Suprapubic skin (tissue), 4 donors: ENCODE results near the gene RBM19. TPM values are rescaled to one million over a fixed set of nuclear protein-coding genes. Genes with fewer than 3 reads are reported as not detected.

Experiments
- DNase-seq, 2 donors: peaks; one replicate each; pipeline ENCODE4 v3.0.0-alpha.2; 2019; ENCODE audit warnings: low spot score in 2 of 2
- H3K27ac ChIP-seq: fragments of 200-600 bp; sonication (generic); one replicate; pipeline ENCODE4 v1.5.1; 2019
- H3K27me3 ChIP-seq: fragments of 200-600 bp; sonication (generic); one replicate; pipeline ENCODE4 v1.5.1; 2019
- H3K36me3 ChIP-seq: fragments of 200-600 bp; sonication (generic); one replicate; pipeline ENCODE4 v1.5.1; 2019
- H3K4me1 ChIP-seq: fragments of 200-600 bp; sonication (generic); one replicate; pipeline ENCODE4 v1.5.1; 2019
- H3K4me3 ChIP-seq: fragments of 200-600 bp; sonication (generic); one replicate; pipeline ENCODE4 v1.5.1; 2019; ENCODE audit warnings: mild to moderate bottlenecking
- H3K9me3 ChIP-seq: fragments of 200-600 bp; sonication (generic); one replicate; pipeline ENCODE4 v1.5.1; 2019
- EP300 ChIP-seq: sonication (generic); formaldehyde crosslinking; IDR thresholded peaks from one replicate; pipeline ENCODE4 v1.6.1; 2017; ENCODE audit warnings: antibody characterized with exemption
- POLR2A ChIP-seq, 2 donors: fragments of 450-650 bp; IDR thresholded peaks; one replicate each; pipeline ENCODE4 v1.6.1; 2017; ENCODE audit warnings: antibody characterized with exemption in 2 of 2, mild to moderate bottlenecking in 2 of 2, moderate library complexity in 2 of 2
- POLR2AphosphoS5 ChIP-seq, 3 donors: sonication (generic); formaldehyde crosslinking; IDR thresholded peaks; one replicate each; pipeline ENCODE4 v1.6.1; 2017; ENCODE audit warnings: antibody characterized with exemption in 3 of 3
- WGBS: methylation state at CpG from one replicate; pipeline ENCODE4 v1.1.5; 2018; 5-methylcytosine and 5-hydroxymethylcytosine counted together
- total RNA-seq, 4 donors: library from RNA; depleted of rRNA; stranded (reverse); fragments of >200 nt; gene quantifications; one replicate each; pipeline ENCODE4 v1.1.0, GENCODE V29; 2016
- TF ChIP-seq, protein P1 (sequence below), 2 donors: fragments of 200-600 bp in 1 of 2; fragments of 450-650 bp in 1 of 2; sonication (generic) in 1 of 2; IDR thresholded peaks; one replicate each; pipeline ENCODE4 v1.5.1; 2016 to 2019; ENCODE audit warnings: antibody characterized with exemption in 2 of 2, mild to moderate bottlenecking in 1 of 2, moderate library complexity in 1 of 2

Gene RBM19
- total RNA-seq, 4 donors from 2014 or later = 26.8 to 51.4 (median 28.2) TPM

DNA sequence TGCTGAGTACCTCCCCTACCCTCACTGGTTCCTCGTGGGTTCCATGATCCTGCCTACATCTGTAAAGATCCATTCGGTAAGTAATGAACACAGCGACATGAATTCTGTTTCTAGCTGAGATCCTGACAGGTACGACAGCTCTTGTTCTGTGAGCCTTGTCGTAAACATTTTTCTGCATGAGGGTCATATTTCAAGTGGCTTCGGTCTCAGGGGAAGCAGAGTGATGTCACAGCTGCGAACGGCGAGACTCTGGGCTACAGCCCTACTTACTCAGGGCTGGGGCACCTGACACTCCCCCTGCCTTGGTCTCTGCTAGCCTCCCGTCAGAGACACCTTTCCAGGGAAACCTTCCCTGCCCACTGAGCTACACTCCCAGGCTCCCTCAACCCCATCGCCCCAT, 85.8 kb downstream of the RBM19 start:
- H3K9me3 ChIP-seq = no peaks in the 10 kb centered on the region
- DNase-seq = no peak
- WGBS = 86% methylated on average over 11 of the region's 11 CpGs
- H3K36me3 ChIP-seq = peaks cover 5% of the 10 kb centered on the region
- no peak overlapping the region for H3K4me3 ChIP-seq
- no peaks in the 10 kb centered on the region for H3K4me1 ChIP-seq
- H3K27me3 ChIP-seq = no peaks in the 10 kb centered on the region
- H3K27ac ChIP-seq = no peak overlapping the region
- no peak for TF ChIP-seq EP300
- TF ChIP-seq POLR2AphosphoS5 (IDR thresholded peaks at IDR 0.05) = no peak
- TF ChIP-seq, protein P1, sequence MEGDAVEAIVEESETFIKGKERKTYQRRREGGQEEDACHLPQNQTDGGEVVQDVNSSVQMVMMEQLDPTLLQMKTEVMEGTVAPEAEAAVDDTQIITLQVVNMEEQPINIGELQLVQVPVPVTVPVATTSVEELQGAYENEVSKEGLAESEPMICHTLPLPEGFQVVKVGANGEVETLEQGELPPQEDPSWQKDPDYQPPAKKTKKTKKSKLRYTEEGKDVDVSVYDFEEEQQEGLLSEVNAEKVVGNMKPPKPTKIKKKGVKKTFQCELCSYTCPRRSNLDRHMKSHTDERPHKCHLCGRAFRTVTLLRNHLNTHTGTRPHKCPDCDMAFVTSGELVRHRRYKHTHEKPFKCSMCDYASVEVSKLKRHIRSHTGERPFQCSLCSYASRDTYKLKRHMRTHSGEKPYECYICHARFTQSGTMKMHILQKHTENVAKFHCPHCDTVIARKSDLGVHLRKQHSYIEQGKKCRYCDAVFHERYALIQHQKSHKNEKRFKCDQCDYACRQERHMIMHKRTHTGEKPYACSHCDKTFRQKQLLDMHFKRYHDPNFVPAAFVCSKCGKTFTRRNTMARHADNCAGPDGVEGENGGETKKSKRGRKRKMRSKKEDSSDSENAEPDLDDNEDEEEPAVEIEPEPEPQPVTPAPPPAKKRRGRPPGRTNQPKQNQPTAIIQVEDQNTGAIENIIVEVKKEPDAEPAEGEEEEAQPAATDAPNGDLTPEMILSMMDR (IDR thresholded peaks at IDR 0.05) = no peak
- TF ChIP-seq POLR2A (IDR thresholded peaks at IDR 0.05) = no peak

DNA sequence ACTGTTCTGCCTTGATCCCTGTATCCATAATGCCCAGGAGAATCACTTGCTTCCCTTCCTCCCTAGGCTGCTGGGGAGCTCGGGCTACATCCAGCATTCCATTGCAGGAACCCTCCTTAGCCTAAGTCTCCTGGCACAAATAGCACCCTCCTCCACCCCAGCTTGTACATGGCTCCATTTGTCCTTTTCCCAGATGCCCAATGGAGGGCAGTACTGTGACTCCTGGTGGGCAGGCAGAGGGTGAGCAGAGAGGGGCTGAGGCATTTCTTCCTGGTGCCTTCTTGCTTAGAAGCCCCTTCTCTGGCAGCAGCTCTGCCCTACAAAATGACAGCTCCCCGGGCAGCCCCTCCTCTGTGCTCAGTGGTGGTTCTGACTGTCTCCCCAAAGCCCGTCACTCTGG, 86.5 kb downstream of the RBM19 start:
- TF ChIP-seq, protein P1 (IDR thresholded peaks at IDR 0.05) = no peak
- no peak for TF ChIP-seq POLR2A (IDR thresholded peaks at IDR 0.05)
- no peak for TF ChIP-seq POLR2AphosphoS5 (IDR thresholded peaks at IDR 0.05)
- TF ChIP-seq EP300 = no peak
- DNase-seq = no peak

DNA sequence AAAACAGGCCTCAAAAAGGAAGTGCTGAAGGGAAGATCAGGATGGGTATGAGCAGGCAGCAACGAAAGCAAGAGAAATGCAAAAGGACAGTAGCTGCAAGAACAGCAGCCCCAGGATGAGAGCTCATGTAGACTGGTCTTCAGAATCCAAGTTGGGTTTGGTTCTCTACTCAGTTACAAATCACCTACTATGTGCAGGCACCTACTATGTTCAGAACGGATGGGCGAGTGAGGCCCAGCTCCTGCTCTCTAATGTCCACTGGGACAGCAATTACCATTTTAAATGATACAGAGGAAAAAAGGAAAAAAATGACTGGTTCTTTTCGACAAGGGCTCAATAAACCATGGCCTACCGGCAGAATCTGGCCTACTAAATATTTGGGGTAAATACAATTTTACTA, 88.5 kb downstream of the RBM19 start:
- H3K27me3 ChIP-seq = no peaks in the 10 kb centered on the region
- 97% methylated on average over 5 of the region's 5 CpGs for WGBS
- H3K4me1 ChIP-seq = no peaks in the 10 kb centered on the region
- TF ChIP-seq POLR2A (IDR thresholded peaks at IDR 0.05) (no peak), EP300 (no peak), POLR2AphosphoS5 (IDR thresholded peaks at IDR 0.05) (no peak)
- TF ChIP-seq, protein P1 (IDR thresholded peaks at IDR 0.05) = no peak
- no peak overlapping the region for H3K4me3 ChIP-seq
- H3K27ac ChIP-seq = no peak overlapping the region
- peaks cover 9% of the 10 kb centered on the region for H3K36me3 ChIP-seq
- H3K9me3 ChIP-seq = no peaks in the 10 kb centered on the region
- no peak for DNase-seq

More for the DNA sequence above, 86.5 kb downstream of the RBM19 start:
- H3K4me3 ChIP-seq = no peak overlapping the region
- no peaks in the 10 kb centered on the region for H3K9me3 ChIP-seq
- no peaks in the 10 kb centered on the region for H3K27me3 ChIP-seq
- H3K27ac ChIP-seq = no peak overlapping the region
- no peaks in the 10 kb centered on the region for H3K4me1 ChIP-seq
- H3K36me3 ChIP-seq = peaks cover 6% of the 10 kb centered on the region
- WGBS = 100% methylated on average over 3 of the region's 3 CpGs

DNA sequence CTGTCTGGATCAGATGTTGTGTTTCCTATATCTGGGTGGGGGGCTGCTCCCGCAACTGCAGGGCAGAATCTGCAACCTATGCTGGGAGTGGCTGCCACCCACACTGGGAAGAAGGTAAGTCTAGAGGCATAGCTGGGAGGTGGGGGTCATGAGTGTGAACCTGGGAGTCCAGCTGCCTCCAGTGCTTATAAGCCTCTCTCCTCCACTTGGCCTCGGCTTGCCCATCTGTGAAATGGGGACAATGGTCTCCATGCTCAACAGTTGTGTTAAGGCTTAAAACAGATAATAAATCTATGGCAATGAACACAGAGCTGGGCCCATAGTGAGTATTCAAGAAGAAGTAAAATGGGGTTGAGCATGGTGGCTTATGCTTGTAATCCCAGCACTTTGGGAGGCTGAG, 90.0 kb downstream of the RBM19 start:
- Histone ChIP-seq H3K4me1 (no peaks in the 10 kb centered on the region), H3K27ac (no peak overlapping the region), H3K9me3 (no peaks in the 10 kb centered on the region), H3K4me3 (no peak overlapping the region), H3K27me3 (no peaks in the 10 kb centered on the region), H3K36me3 (peaks cover 9% of the 10 kb centered on the region)
- TF ChIP-seq POLR2AphosphoS5 (IDR thresholded peaks at IDR 0.05) (no peak), POLR2A (IDR thresholded peaks at IDR 0.05) (no peak), EP300 (no peak)
- TF ChIP-seq, protein P1 (IDR thresholded peaks at IDR 0.05) = no peak
- no peak for DNase-seq
- 97% methylated on average over 2 of the region's 2 CpGs for WGBS

DNA sequence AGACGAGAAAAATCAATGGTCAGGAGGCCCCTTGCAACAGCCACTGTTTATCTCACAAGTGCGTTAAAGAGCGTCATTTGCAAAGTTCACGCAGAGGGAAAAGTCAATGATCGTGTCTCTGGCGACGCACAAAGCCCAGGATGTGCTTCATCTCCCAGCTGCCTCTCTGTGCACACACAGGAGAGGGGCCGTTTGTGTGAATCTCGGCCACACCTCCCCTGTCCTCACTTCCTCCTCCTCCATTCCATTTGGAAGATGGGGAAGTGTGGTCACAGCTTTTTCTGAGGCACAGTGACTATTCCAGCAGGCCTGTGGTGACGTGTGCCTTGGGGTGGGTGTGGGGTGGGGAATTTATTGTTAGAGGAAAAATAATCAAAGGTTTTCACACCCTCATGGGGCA, 90.4 kb downstream of the RBM19 start:
- DNase-seq = no peak
- Histone ChIP-seq H3K4me3 (no peak overlapping the region), H3K9me3 (no peaks in the 10 kb centered on the region), H3K27ac (no peak overlapping the region), H3K27me3 (no peaks in the 10 kb centered on the region), H3K4me1 (no peaks in the 10 kb centered on the region), H3K36me3 (peaks cover 9% of the 10 kb centered on the region)
- no peak for TF ChIP-seq EP300
- no peak for TF ChIP-seq POLR2AphosphoS5 (IDR thresholded peaks at IDR 0.05)
- TF ChIP-seq POLR2A (IDR thresholded peaks at IDR 0.05) = no peak
- TF ChIP-seq, protein P1 (IDR thresholded peaks at IDR 0.05) = no peak
- 83% methylated on average over 10 of the region's 10 CpGs for WGBS
